Astrocyte of the hippocampus (primary cell): ENCODE data around the gene CCDC91.
"Not testable (repeated sequence)": the region's sequence is repeated elsewhere in the genome, so short reads cannot be mapped to it uniquely, and the experiment has no call there.

Experiments used
- DNase-seq: peaks from one replicate; pipeline ENCODE4 v3.0.0; 2011; ENCODE audit warnings: low read depth, low spot score

CCDC91 gene

GRCh38 chr12:28456934-28457710 is 266.9 kb downstream of the CCDC91 start:
- no peak for DNase-seq

- peak; percentile 32 for DNase-seq
These were observed 267.5 kb downstream of the CCDC91 start for GRCh38 chr12:28457785-28458184.

DNA sequence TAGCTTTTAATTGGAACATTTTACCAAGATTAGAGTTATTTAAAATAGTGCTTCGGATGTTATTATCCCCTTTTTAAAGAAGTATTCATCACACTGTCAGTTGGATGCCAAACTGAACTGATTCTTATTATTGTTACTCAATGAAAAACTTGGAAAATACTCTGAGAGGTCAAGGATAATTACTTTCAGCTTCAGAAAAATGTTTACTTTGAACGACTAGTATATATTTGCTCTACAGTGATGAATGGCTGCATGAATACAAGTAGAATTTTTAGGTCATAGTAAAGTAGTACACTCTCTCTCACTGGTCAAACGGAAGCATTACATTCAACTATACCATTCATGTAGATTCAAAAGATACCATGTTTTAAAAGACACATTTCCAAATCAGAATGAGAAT is 269.2 kb downstream of the CCDC91 start:
- no peak for DNase-seq

DNA sequence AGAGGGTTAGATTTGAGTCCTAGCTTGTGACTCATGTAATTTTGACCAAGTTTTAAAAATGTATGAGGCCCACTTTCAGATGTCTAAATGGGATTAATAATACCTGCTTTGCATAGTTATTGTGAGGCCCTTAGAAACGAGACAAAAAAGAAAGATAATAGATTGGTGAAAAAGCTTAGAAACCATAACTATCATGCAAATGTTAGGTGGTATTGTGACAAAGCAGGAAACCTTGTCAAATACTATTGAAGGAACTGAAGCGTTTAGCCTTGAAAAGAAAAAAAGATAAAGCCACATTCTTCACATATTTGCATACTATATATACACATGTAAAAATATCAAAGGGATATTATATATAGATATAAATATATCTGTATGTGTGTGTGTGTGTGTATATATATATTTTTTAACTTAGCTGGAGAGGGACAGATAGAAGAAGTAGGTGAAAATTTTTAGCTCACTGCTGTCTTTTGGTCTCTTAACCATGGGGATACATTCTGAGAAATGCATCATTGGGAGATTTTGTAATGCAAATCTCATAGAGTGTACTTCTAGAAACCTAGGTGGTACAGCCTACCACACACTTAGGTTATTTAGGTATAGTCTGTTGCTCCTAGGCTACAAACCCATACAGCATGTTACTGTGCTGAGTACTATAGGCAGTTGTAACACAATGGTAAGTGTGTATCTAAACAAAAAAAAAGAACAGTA is 270.3 kb downstream of the CCDC91 start:
- peak; percentile 15 for DNase-seq

GRCh38 chr12:28463396-28463795 is 273.1 kb downstream of the CCDC91 start:
- no peak for DNase-seq

- not testable (repeated sequence) for DNase-seq
These were observed 281.5 kb downstream of the CCDC91 start for GRCh38 chr12:28471762-28472161.

- DNase-seq, result peak; percentile 21
These were observed 285.9 kb downstream of the CCDC91 start for GRCh38 chr12:28476206-28476605.

DNA sequence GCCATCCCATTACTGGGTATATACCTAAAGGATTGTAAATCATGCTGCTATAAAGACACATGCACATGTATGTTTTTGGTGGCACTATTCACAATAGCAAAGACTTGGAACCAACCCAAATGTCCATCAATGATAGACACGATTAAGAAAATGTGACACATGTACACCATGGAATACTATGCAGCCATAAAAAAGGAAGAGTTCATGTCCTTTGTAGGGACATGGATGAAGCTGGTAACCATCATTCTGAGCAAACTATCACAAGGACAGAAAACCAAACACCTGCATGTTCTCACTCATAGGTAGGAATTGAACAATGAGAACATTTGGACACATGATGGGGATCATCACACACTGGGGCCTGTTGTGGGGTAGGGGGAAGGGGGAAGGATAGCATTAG is 288.8 kb downstream of the CCDC91 start:
- DNase-seq, result not testable (repeated sequence)

- DNase-seq, result no peak
These were observed 289.4 kb downstream of the CCDC91 start for GRCh38 chr12:28479683-28480082.

GRCh38 chr12:28484156-28484555 is 293.9 kb downstream of the CCDC91 start:
- no peak for DNase-seq

- DNase-seq, result no peak
These were observed 296.3 kb downstream of the CCDC91 start for GRCh38 chr12:28486521-28486920.

GRCh38 chr12:28489246-28489645 is 299.0 kb downstream of the CCDC91 start:
- peak; percentile 43 for DNase-seq

- no peak for DNase-seq
These were observed 307.7 kb downstream of the CCDC91 start for GRCh38 chr12:28497889-28498411.

DNA sequence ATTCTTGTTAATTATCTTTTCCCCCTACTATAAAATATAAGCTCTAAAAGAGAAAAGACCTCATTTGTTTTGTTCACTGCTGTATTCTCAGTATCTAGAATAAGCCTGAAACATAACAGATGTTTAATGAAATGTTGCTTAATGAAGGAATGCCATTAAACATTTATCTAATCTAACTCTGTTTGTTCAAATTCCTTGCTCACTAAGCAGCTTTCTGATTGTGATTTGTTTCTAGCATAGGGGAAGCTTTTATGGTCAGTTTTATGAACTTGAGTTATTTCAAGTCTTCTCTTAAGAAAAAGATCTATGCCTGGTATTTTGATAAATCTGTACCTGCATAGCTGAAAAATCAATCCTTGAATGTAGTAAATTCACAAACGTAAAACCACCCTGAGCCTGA is 308.6 kb downstream of the CCDC91 start:
- no peak for DNase-seq

DNA sequence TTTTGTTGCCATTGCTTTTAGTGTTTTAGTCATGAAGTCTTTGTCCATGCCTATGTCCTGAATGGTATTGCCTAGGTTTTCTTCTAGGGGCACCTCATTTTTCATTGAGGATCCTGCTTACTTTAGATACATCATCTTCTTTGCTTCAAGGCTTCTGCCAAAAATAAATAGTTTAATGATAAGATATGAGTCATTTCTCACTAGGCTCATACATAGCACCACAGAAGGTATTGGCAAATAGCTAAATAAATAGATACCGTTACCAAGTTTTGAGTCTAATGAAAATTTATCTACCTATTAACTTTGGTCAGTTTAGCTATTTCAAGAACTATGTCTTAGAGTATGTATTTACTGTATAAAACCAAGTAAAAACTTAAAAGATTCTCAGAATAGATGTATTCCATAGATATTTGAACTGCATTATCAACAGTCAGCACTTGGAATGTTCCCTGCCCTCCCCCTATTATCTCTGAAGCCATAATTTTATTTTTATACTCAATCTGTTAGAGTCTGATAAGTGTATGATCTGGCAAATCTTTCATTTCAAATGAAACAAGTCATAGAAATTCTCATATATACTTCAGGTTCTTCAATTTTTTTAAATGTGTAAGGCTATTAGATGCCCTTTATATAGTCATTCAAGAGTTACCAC is 310.2 kb downstream of the CCDC91 start:
- no peak for DNase-seq

DNA sequence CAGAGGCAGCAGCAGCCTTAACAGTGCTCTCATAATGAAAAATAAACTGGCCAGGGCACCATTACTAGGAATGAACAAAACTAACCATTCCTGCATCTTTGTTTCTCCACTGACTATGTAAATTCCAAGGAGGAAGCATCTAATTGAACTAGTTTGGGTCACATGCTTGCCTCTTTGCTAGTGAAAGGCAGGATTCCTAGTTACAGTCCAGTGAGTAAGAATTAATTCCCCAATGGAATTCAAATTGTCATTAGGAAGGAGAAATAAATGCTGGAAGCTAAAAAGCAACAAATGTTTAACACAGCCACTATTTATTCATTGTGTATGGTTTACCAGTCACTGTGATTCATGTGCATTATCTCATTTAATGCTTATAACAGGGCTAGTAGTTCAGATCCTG is 316.0 kb downstream of the CCDC91 start:
- DNase-seq, result no peak

GRCh38 chr12:28507033-28507432 is 316.8 kb downstream of the CCDC91 start:
- DNase-seq, result peak; percentile 61

DNA sequence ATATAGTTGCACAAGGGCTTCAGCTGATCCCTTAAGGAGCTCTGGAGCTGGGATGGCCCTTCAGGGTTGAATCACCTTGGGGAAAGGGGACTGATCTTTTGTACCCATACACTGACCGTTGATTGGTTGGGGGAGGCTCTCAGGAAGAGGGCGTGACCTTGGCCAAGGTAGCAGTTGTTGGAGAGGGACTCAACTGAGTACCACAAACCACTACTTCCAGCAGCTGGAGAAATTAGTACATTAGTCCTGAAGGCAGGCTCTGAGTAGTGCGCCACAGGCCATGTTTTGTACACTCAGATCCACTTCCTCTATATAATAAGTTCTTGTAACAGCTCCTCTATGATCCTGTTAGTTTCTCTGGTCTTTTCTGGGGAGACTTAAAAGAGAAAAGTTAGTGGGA is 317.6 kb downstream of the CCDC91 start:
- no peak for DNase-seq

GRCh38 chr12:28512406-28512805 is 322.1 kb downstream of the CCDC91 start:
- DNase-seq, result no peak

- no peak for DNase-seq
These were observed 322.6 kb downstream of the CCDC91 start for GRCh38 chr12:28512876-28513275.

GRCh38 chr12:28513983-28514382 is 323.7 kb downstream of the CCDC91 start:
- DNase-seq, result no peak

DNA sequence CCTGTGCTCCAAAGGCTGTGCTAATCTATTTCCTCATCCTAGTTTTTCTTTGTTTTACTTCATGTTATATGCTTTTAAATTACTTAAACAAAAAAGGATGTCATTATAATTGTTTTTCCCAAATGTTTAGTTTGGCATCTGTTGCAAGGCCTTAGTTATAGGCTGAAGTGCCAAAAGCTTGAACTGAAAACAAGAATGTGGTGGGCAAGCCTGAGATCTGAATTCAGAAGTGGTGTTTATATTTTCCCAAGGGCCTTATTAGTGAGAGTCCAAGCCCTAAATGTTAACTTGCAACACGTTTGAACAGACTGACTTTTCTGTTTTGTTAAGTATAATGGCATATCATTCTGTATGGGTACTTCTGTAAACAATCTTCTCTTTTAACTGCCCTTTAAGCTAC is 326.8 kb downstream of the CCDC91 start:
- peak; percentile 52 for DNase-seq
